Endothelial cell of umbilical vein (primary cell): ENCODE data around the gene EFCAB9. TPM values are rescaled to one million over a fixed set of nuclear protein-coding genes. Genes with fewer than 3 reads are reported as not detected.
"Not testable (repeated sequence)": the region's sequence is repeated elsewhere in the genome, so short reads cannot be mapped to it uniquely, and the experiment has no call there.

ENCODE experiments used
- BruUV-seq: library from RNA; stranded (reverse); fragments of 400-500 nt; replicated peaks from 2 replicates; lab custom pipeline; 2021; lab: Mats Ljungman, UMichigan
- CTCF ChIA-PET: fragments of 300-600, 350-600 bp; sonication (Branson Sonifier 250); formaldehyde crosslinking; loops from one replicate; lab custom pipeline; 2021; ENCODE audit warnings: antibody characterized with exemption, inconsistent platforms; lab: Charles Lee
- POLR2A ChIA-PET: fragments of 300-600, 350-600 bp; sonication (Branson Sonifier 250); formaldehyde crosslinking; loops from one replicate; lab custom pipeline; 2021; ENCODE audit warnings: antibody characterized with exemption, inconsistent platforms; lab: Charles Lee
- DNase-seq: peaks from one replicate; pipeline ENCODE4 v3.0.0-alpha.2; 2011; ENCODE audit warnings: low read depth, low spot score
- FAIRE-seq: peaks from 2 replicates; lab custom pipeline; 2011; peaks lifted over from hg19 to GRCh38; lab: Jason Lieb, UNC
- H2AFZ ChIP-seq: 2 replicates; pipeline ENCODE4 v1.6.0; 2012; ENCODE audit warnings: low read depth, low read length, control low read depth, inconsistent platforms
- H3K27ac ChIP-seq: 2 replicates; pipeline ENCODE4 v1.5.1; 2011; ENCODE audit warnings: low read depth, mild to moderate bottlenecking, control low read depth, low read length, moderate library complexity; ENCODE audit not compliant: insufficient read depth
- H3K27me3 ChIP-seq, 2 experiments: 2 replicates each; pipeline versions ENCODE4 v1.6.0 to v1.6.1; 2011; ENCODE audit warnings: low read length in 2 of 2, mixed read lengths in 1 of 2; ENCODE audit not compliant: control insufficient read depth in 2 of 2, insufficient read depth in 2 of 2
- H3K36me3 ChIP-seq, 2 experiments: 2 replicates in 1 of 2; 3 replicates in 1 of 2; pipeline ENCODE4 v1.5.1; 2011; ENCODE audit warnings: low read length in 2 of 2, mild to moderate bottlenecking in 1 of 2, moderate library complexity in 1 of 2; ENCODE audit not compliant: control insufficient read depth in 2 of 2, insufficient read depth in 2 of 2; ENCODE audit errors: extremely low read depth in 1 of 2
- H3K4me1 ChIP-seq: 3 replicates; pipeline ENCODE4 v1.5.1; 2011; ENCODE audit warnings: mild to moderate bottlenecking, low read length; ENCODE audit not compliant: control insufficient read depth, insufficient read depth; ENCODE audit errors: extremely low read depth
- H3K4me2 ChIP-seq: 2 replicates; pipeline ENCODE4 v1.6.1; 2011; ENCODE audit warnings: low read length, control low read depth, mixed read lengths; ENCODE audit not compliant: insufficient read depth
- H3K4me3 ChIP-seq, 3 experiments: fragments of 200-600 bp in 1 of 3; sonication (generic), shearing (Covaris generic) in 1 of 3; replicated peaks in 1 of 3; 2 replicates each; pipeline ENCODE4 v1.5.1; 2011 to 2016; ENCODE audit warnings: control low read depth in 3 of 3, low read length in 3 of 3, mild to moderate bottlenecking in 2 of 3, inconsistent platforms in 1 of 3, low read depth in 1 of 3, moderate library complexity in 1 of 3; ENCODE audit not compliant: insufficient read depth in 1 of 3
- H3K79me2 ChIP-seq: 2 replicates; pipeline ENCODE4 v1.6.0; 2012; ENCODE audit warnings: low read length, inconsistent platforms; ENCODE audit not compliant: control insufficient read depth, insufficient read depth
- H3K9ac ChIP-seq: replicated peaks from 2 replicates; pipeline ENCODE3; 2011; ENCODE audit warnings: low read length, control low read depth; ENCODE audit not compliant: insufficient read depth; ENCODE audit errors: extremely low read depth
- H3K9me1 ChIP-seq: replicated peaks from 3 replicates; pipeline ENCODE4 v1.6.0; 2011; ENCODE audit warnings: mild to moderate bottlenecking, low read length; ENCODE audit not compliant: control insufficient read depth, insufficient read depth; ENCODE audit errors: extremely low read depth
- H3K9me3 ChIP-seq: replicated peaks from 2 replicates; pipeline ENCODE4 v1.5.1; 2012; ENCODE audit warnings: low read length, inconsistent platforms; ENCODE audit not compliant: control insufficient read depth, insufficient read depth
- H4K20me1 ChIP-seq: replicated peaks from 2 replicates; pipeline ENCODE3; 2011; ENCODE audit warnings: mild to moderate bottlenecking, low read length; ENCODE audit not compliant: control insufficient read depth, insufficient read depth; ENCODE audit errors: extremely low read depth
- CTCF ChIP-seq, 2 donors: IDR thresholded peaks; 1 replicate in 1 of 2; 2 replicates in 1 of 2; pipeline ENCODE4 v1.5.1; 2011; ENCODE audit warnings: low read length in 2 of 2, mild to moderate bottlenecking in 2 of 2, moderate library complexity in 2 of 2, control low read depth in 1 of 2, inconsistent platforms in 1 of 2, low read depth in 1 of 2; ENCODE audit not compliant: insufficient read depth in 1 of 2; ENCODE audit errors: extremely low read depth in 1 of 2
- EZH2 ChIP-seq: IDR thresholded peaks from 2 replicates; pipeline ENCODE4 v1.6.1; 2012; ENCODE audit warnings: borderline replicate concordance, low read depth, mild to moderate bottlenecking, moderate library complexity, low read length, inconsistent platforms; ENCODE audit not compliant: severe bottlenecking
- FOS ChIP-seq: IDR thresholded peaks from 2 replicates; pipeline ENCODE4 v1.6.1; 2011; ENCODE audit warnings: mild to moderate bottlenecking, low read length, moderate library complexity, borderline replicate concordance; ENCODE audit not compliant: insufficient read depth
- GATA2 ChIP-seq: IDR thresholded peaks from 2 replicates; pipeline ENCODE4 v1.7.0; 2011; ENCODE audit warnings: low read depth, mild to moderate bottlenecking, moderate library complexity, mixed read lengths, low read length; ENCODE audit not compliant: insufficient read length, insufficient read depth
- JUN ChIP-seq: IDR thresholded peaks from 2 replicates; pipeline ENCODE4 v1.6.1; 2011; ENCODE audit warnings: borderline replicate concordance, low read depth; ENCODE audit not compliant: insufficient read length, insufficient read depth
- MAX ChIP-seq: IDR thresholded peaks from 2 replicates; pipeline ENCODE4 v1.6.1; 2011; ENCODE audit not compliant: insufficient read depth, insufficient read length
- MYC ChIP-seq: IDR thresholded peaks from one replicate; pipeline ENCODE4 v1.6.1; 2011; ENCODE audit warnings: mild to moderate bottlenecking, low read depth, low read length
- POLR2A ChIP-seq: IDR thresholded peaks from 2 replicates; pipeline ENCODE4 v1.6.1; 2012; ENCODE audit warnings: low read depth, mild to moderate bottlenecking, control low read depth, low read length
- POLR2AphosphoS5 ChIP-seq: IDR thresholded peaks from 2 replicates; pipeline ENCODE4 v1.6.1; 2012; ENCODE audit warnings: low read depth, mild to moderate bottlenecking, control low read depth, low read length, moderate library complexity; ENCODE audit not compliant: insufficient read depth
- dilution Hi-C: fragments of 300-500 bp; cut with MboI; formaldehyde crosslinking; loops from one replicate; pipeline ENCODE4 v1.15.0; 2019; ENCODE audit warnings: low sequenced_read_pairs; ENCODE audit not compliant: extremely low pct_ligation_motif_present
- intact Hi-C: fragments of 100-400 bp; cut with micrococcal nuclease; formaldehyde crosslinking; loops from one replicate; pipeline ENCODE4 v1.10.0; 2022
- polyA plus RNA-seq, 4 experiments: library from polyadenylated mRNA; depleted of rRNA in 3 of 4; stranded (reverse) in 3 of 4; unstranded in 1 of 4; fragments of >200 nt; gene quantifications; 2 replicates each; pipeline versions ENCODE4 v1.2.1 to v1.2.3, GENCODE V29; 2011 to 2012; ENCODE audit warnings: missing spikeins in 1 of 4
- total RNA-seq: library from RNA; stranded (reverse); gene quantifications from 2 replicates; pipeline ENCODE4 v1.2.3, GENCODE V29; 2021

Gene EFCAB9
- total and polyA plus RNA-seq, 2 donors (not counting 3 experiments of a cell fraction or from before 2014, with no cell fraction given) = not detected

DNA sequence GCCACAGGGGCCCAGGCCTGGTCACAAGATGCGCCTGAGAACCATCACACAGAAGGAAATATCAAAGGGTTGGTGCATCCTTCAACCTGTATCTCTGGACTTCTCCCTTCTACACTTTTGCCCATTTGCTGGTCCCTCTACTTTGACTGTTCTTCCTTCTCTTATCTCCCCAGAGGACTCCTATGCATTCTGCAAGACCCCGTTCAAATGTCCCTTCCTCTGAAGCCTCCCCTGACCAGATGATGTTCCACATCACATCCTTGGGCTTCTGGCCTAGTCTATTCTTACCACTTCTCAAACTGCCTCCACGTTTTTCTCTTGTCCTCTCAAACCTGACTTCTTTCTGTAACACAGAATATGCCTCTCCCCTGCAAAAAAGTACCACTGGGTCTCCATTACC is 40.3 kb upstream of the EFCAB9 start:
- Histone ChIP-seq H3K4me2 (no peak overlapping the region), H3K4me1 (peaks cover 17% of the 10 kb centered on the region), H3K36me3 (peaks cover 0 to 2% of the 10 kb centered on the region in 2 experiments), H3K9me1 (no peaks in the 10 kb centered on the region), H3K9ac (no peak overlapping the region), H2AFZ (no peak overlapping the region), H4K20me1 (no peaks in the 10 kb centered on the region), H3K4me3 (no peak overlapping the region), H3K79me2 (no peaks in the 10 kb centered on the region), H3K9me3 (no peaks in the 10 kb centered on the region), H3K27me3 (no peaks in the 10 kb centered on the region), H3K27ac (no peak overlapping the region)
- BruUV-seq = no TSS peak
- dilution Hi-C loops (no loop called here), intact Hi-C loops (no loop called here)
- POLR2A ChIA-PET = no interaction called here
- FAIRE-seq = no peak
- TF ChIP-seq JUN (no peak), MAX (no peak), POLR2AphosphoS5 (no peak), GATA2 (no peak), MYC (no peak), FOS (no peak), POLR2A (no peak), CTCF (IDR thresholded peaks at IDR 0.05; ENCODE audit: extremely low read depth in 1 of 2, insufficient read depth in 1 of 2, low read depth in 1 of 2, low read length in 2 of 2) (no peak), EZH2 (no peak)
- CTCF ChIA-PET = no interaction called here
- no peak for DNase-seq

- intact Hi-C loops, H3K4me2 ChIP-seq, BruUV-seq, H3K9me3 ChIP-seq, H3K4me3 ChIP-seq, H4K20me1 ChIP-seq, H3K79me2 ChIP-seq, H3K27ac ChIP-seq, DNase-seq, H3K9me1 ChIP-seq, FAIRE-seq, H2AFZ ChIP-seq, H3K36me3 ChIP-seq, H3K9ac ChIP-seq, dilution Hi-C loops, H3K27me3 ChIP-seq: not testable (repeated sequence)
- CTCF ChIA-PET = interaction anchor here (1.5 to 2.0 kb wide), 2 partner anchors 32 to 34 kb away, joined by 3 to 30 read pairs; partner anchors contain the start of gene STK10
- POLR2A ChIA-PET = interaction anchor here (1.5 kb wide), 1 partner anchor 11 kb away, joined by 3 read pairs; no protein-coding TSS in a partner anchor
- H3K4me1 ChIP-seq = peaks cover 15% of the 10 kb centered on the region
These were observed 38.9 kb upstream of the EFCAB9 start for GRCh38 chr5:172155101-172155500.
